H1 (cell line): ENCODE data around the gene MBP. TPM values are rescaled to one million over a fixed set of nuclear protein-coding genes. Genes with fewer than 3 reads are reported as not detected.

ENCODE experiments used
- CTCF ChIA-PET: fragments of 300-600 bp; sonication (Branson Sonifier 250); formaldehyde crosslinking; loops from one replicate; lab custom pipeline; 2021; ENCODE audit not compliant: partially characterized antibody; lab: Charles Lee
- POLR2A ChIA-PET: fragments of 300-600 bp; sonication (Branson Sonifier 250); formaldehyde crosslinking; loops from one replicate; lab custom pipeline; 2021; ENCODE audit warnings: inconsistent platforms; ENCODE audit not compliant: partially characterized antibody; lab: Charles Lee
- DNase-seq, 2 experiments: peaks; one replicate each; pipeline versions ENCODE4 v3.0.0 to v3.0.0-alpha.2; 2010 to 2022; ENCODE audit warnings: low spot score in 2 of 2, low read depth in 1 of 2, mixed read lengths in 1 of 2
- FAIRE-seq: peaks from 2 replicates; lab custom pipeline; 2011; peaks lifted over from hg19 to GRCh38; lab: Jason Lieb, UNC
- H2AFZ ChIP-seq: 2 replicates; pipeline ENCODE4 v1.8.1; 2012; ENCODE audit warnings: low read length, inconsistent platforms
- H2AK5ac ChIP-seq: 2 replicates; pipeline ENCODE4 v1.6.1; 2013; ENCODE audit warnings: low read depth, low read length
- H2BK120ac ChIP-seq: replicated peaks from 2 replicates; pipeline ENCODE3; 2013; ENCODE audit warnings: low read depth, low read length, inconsistent platforms
- H2BK12ac ChIP-seq: 2 replicates; pipeline ENCODE4 v1.6.1; 2013; ENCODE audit warnings: low read depth, low read length
- H2BK15ac ChIP-seq: 2 replicates; pipeline ENCODE4 v1.6.1; 2013; ENCODE audit warnings: low read length
- H2BK20ac ChIP-seq: 2 replicates; pipeline ENCODE4 v1.6.1; 2013; ENCODE audit warnings: low read length
- H2BK5ac ChIP-seq: 2 replicates; pipeline ENCODE4 v1.6.1; 2013; ENCODE audit warnings: low read depth, low read length
- H3K14ac ChIP-seq: 2 replicates; pipeline ENCODE4 v1.6.1; 2013; ENCODE audit warnings: inconsistent platforms; ENCODE audit not compliant: insufficient read length
- H3K18ac ChIP-seq: 2 replicates; pipeline ENCODE4 v1.6.1; 2013; ENCODE audit warnings: low read length; ENCODE audit errors: extremely low read depth
- H3K23ac ChIP-seq: 2 replicates; pipeline ENCODE4 v1.6.1; 2013; ENCODE audit warnings: inconsistent platforms; ENCODE audit not compliant: insufficient read length
- H3K23me2 ChIP-seq: 2 replicates; pipeline ENCODE4 v1.6.1; 2013; ENCODE audit warnings: low read depth, low read length
- H3K27ac ChIP-seq: 2 replicates; pipeline ENCODE4 v1.6.1; 2011; ENCODE audit warnings: low read depth, low read length, inconsistent platforms
- H3K27me3 ChIP-seq, 4 experiments: replicated peaks in 1 of 4; 1 replicate in 1 of 4; 2 replicates in 3 of 4; pipeline versions ENCODE4 v1.6.1 to v1.8.1; 2011 to 2013; ENCODE audit warnings: low read length in 3 of 4, mild to moderate bottlenecking in 3 of 4, inconsistent platforms in 2 of 4, mixed read lengths in 2 of 4, moderate library complexity in 1 of 4; ENCODE audit not compliant: control insufficient read depth in 3 of 4, insufficient read depth in 3 of 4; ENCODE audit errors: extremely low read depth in 1 of 4
- H3K36me3 ChIP-seq, 4 experiments: 2 replicates each; pipeline versions ENCODE4 v1.6.1 to v1.8.1; 2011 to 2013; ENCODE audit warnings: mild to moderate bottlenecking in 4 of 4, low read length in 3 of 4, moderate library complexity in 2 of 4, control low read depth in 1 of 4, inconsistent platforms in 1 of 4; ENCODE audit not compliant: insufficient read depth in 4 of 4, control insufficient read depth in 2 of 4
- H3K4ac ChIP-seq: replicated peaks from 2 replicates; pipeline ENCODE3; 2013; ENCODE audit warnings: low read length, low read depth, mixed read lengths, inconsistent platforms; ENCODE audit not compliant: insufficient read length
- H3K4me1 ChIP-seq, 4 experiments: replicated peaks in 1 of 4; 1 replicate in 1 of 4; 2 replicates in 3 of 4; pipeline versions ENCODE4 v1.6.1 to v1.8.1; 2011 to 2013; ENCODE audit warnings: low read length in 3 of 4, inconsistent platforms in 2 of 4, mixed read lengths in 1 of 4; ENCODE audit not compliant: insufficient read depth in 4 of 4, control insufficient read depth in 3 of 4
- H3K4me2 ChIP-seq, 2 experiments: 2 replicates each; pipeline versions ENCODE4 v1.6.1 to v1.8.1; 2011 to 2013; ENCODE audit warnings: low read depth in 2 of 2, low read length in 2 of 2, control low read depth in 1 of 2, inconsistent platforms in 1 of 2, mild to moderate bottlenecking in 1 of 2; ENCODE audit not compliant: insufficient read depth in 1 of 2
- H3K4me3 ChIP-seq, 4 experiments: fragments of 200-600, 300-600 bp in 1 of 4; sonication (generic), shearing (Covaris generic), sonication (Bioruptor Twin) in 1 of 4; 2 replicates each; pipeline versions ENCODE4 v1.5.1 to v1.8.1; 2011 to 2016; ENCODE audit warnings: low read length in 4 of 4, low read depth in 3 of 4, control low read depth in 2 of 4, inconsistent platforms in 2 of 4, mild to moderate bottlenecking in 2 of 4, mixed read lengths in 1 of 4, moderate library complexity in 1 of 4; ENCODE audit not compliant: insufficient read depth in 2 of 4; ENCODE audit errors: extremely low read depth in 1 of 4
- H3K56ac ChIP-seq: replicated peaks from 2 replicates; pipeline ENCODE3; 2013; ENCODE audit warnings: low read depth, mild to moderate bottlenecking, mixed read lengths, low read length, inconsistent platforms; ENCODE audit not compliant: insufficient read length
- H3K79me1 ChIP-seq: 2 replicates; pipeline ENCODE4 v1.6.1; 2013; ENCODE audit warnings: low read depth, low read length, control low read depth
- H3K79me2 ChIP-seq, 2 experiments: 2 replicates each; pipeline versions ENCODE4 v1.6.1 to v1.8.1; 2012 to 2013; ENCODE audit warnings: low read length in 2 of 2, mild to moderate bottlenecking in 2 of 2, inconsistent platforms in 1 of 2; ENCODE audit not compliant: insufficient read depth in 2 of 2, control insufficient read depth in 1 of 2
- H3K9ac ChIP-seq, 4 experiments: replicated peaks in 1 of 4; 1 replicate in 1 of 4; 2 replicates in 3 of 4; pipeline versions ENCODE4 v1.6.1 to v1.8.1; 2011 to 2013; ENCODE audit warnings: low read depth in 3 of 4, low read length in 3 of 4, control low read depth in 2 of 4, mild to moderate bottlenecking in 2 of 4, moderate library complexity in 2 of 4, inconsistent platforms in 1 of 4; ENCODE audit errors: extremely low read depth in 1 of 4
- H3K9me3 ChIP-seq, 2 experiments: 2 replicates each; pipeline versions ENCODE4 v1.6.1 to v1.8.1; 2012 to 2013; ENCODE audit warnings: mild to moderate bottlenecking in 2 of 2, moderate library complexity in 2 of 2, control low read depth in 1 of 2, inconsistent platforms in 1 of 2, low read depth in 1 of 2, low read length in 1 of 2, mixed read lengths in 1 of 2; ENCODE audit not compliant: insufficient read depth in 2 of 2
- H4K20me1 ChIP-seq, 2 experiments: replicated peaks in 1 of 2; 2 replicates each; pipeline versions ENCODE3 to v1.8.1; 2011 to 2013; ENCODE audit warnings: inconsistent platforms in 2 of 2, low read length in 2 of 2, mild to moderate bottlenecking in 1 of 2; ENCODE audit not compliant: insufficient read depth in 2 of 2, control insufficient read depth in 1 of 2
- H4K5ac ChIP-seq: 2 replicates; pipeline ENCODE4 v1.6.1; 2013; ENCODE audit warnings: low read length, low read depth, mixed read lengths, inconsistent platforms; ENCODE audit not compliant: insufficient read length
- H4K8ac ChIP-seq: 2 replicates; pipeline ENCODE4 v1.8.0; 2013; ENCODE audit warnings: mild to moderate bottlenecking, moderate library complexity, low read length, inconsistent platforms; ENCODE audit not compliant: insufficient read depth; ENCODE audit errors: extremely low read depth
- H4K91ac ChIP-seq: replicated peaks from 2 replicates; pipeline ENCODE3; 2013; ENCODE audit warnings: low read length, mixed read lengths, inconsistent platforms; ENCODE audit not compliant: insufficient read length
- BACH1 ChIP-seq: IDR thresholded peaks from 2 replicates; pipeline ENCODE4 v1.6.1; 2012; ENCODE audit warnings: low read length, improper control_type of control experiment
- BCL11A ChIP-seq, 2 experiments: IDR thresholded peaks; one replicate each; pipeline ENCODE4 v1.6.1; 2011; ENCODE audit warnings: low read depth in 2 of 2, low read length in 2 of 2, mild to moderate bottlenecking in 2 of 2
- EZH2 ChIP-seq: fragments of 200-600 bp; sonication (generic); IDR thresholded peaks from 2 replicates; pipeline ENCODE4 v1.7.1; 2012; ENCODE audit warnings: low read depth, mild to moderate bottlenecking, moderate library complexity, low read length, inconsistent platforms; ENCODE audit not compliant: severe bottlenecking
- GABPA ChIP-seq: IDR thresholded peaks from 2 replicates; pipeline ENCODE4 v1.6.1; 2011; ENCODE audit warnings: mild to moderate bottlenecking, low read length, moderate library complexity, borderline replicate concordance; ENCODE audit not compliant: insufficient read depth
- KDM4A ChIP-seq: IDR thresholded peaks from one replicate; pipeline ENCODE4 v1.7.1; 2012; ENCODE audit warnings: low read depth, mild to moderate bottlenecking, moderate library complexity, low read length, inconsistent platforms; ENCODE audit not compliant: severe bottlenecking
- NRF1 ChIP-seq: IDR thresholded peaks from 2 replicates; pipeline ENCODE4 v1.6.1; 2011; ENCODE audit warnings: mild to moderate bottlenecking, low read depth, low read length, improper control_type of control experiment
- SAP30 ChIP-seq: fragments of 300-600 bp; sonication (generic); IDR thresholded peaks from 2 replicates; pipeline ENCODE4 v1.7.1; 2012; ENCODE audit warnings: low read length, moderate library complexity, mild to moderate bottlenecking, inconsistent platforms; ENCODE audit not compliant: insufficient read depth, insufficient replicate concordance
- SIRT6 ChIP-seq: IDR thresholded peaks from one replicate; pipeline ENCODE4 v1.7.1; 2012; ENCODE audit warnings: low read length, inconsistent platforms
- SP1 ChIP-seq: IDR thresholded peaks from 2 replicates; pipeline ENCODE4 v1.6.1; 2011; ENCODE audit warnings: low read depth, low read length
- SRF ChIP-seq: IDR thresholded peaks from 2 replicates; pipeline ENCODE4 v1.6.1; 2011; ENCODE audit warnings: mild to moderate bottlenecking, low read depth, low read length, moderate library complexity
- TEAD4 ChIP-seq: IDR thresholded peaks from 2 replicates; pipeline ENCODE4 v1.6.1; 2012; ENCODE audit warnings: low read depth, low read length, inconsistent platforms, mixed read lengths
- WGBS, 2 experiments: shearing (Covaris generic) in 1 of 2; methylation state at CpG; one replicate each; pipeline versions ENCODE4 v1.1.6 to v1.1.7; 2013 to 2015; ENCODE audit warnings: low lambda C conversion rate in 2 of 2, mixed read lengths in 2 of 2, inconsistent platforms in 1 of 2, low coverage in 1 of 2, missing lambda C conversion rate in 1 of 2; ENCODE audit not compliant: insufficient replicate concordance in 2 of 2, insufficient coverage in 1 of 2, insufficient read length in 1 of 2; ENCODE audit errors: extremely low coverage in 1 of 2, missing lambda C conversion rate in 1 of 2; 5-methylcytosine and 5-hydroxymethylcytosine counted together
- polyA plus RNA-seq, 7 experiments: library from polyadenylated mRNA; depleted of rRNA in 3 of 7; stranded (reverse) in 5 of 7; unstranded in 2 of 7; fragments of >200 nt in 5 of 7; fragments of 200-250 nt in 2 of 7; gene quantifications; 1 replicate in 5 of 7; 2 replicates in 1 of 7; 4 replicates in 1 of 7; pipeline versions ENCODE4 v1.2.1 to v1.2.3, GENCODE V29; 2011 to 2013; ENCODE audit warnings: missing spikeins in 2 of 7, mixed read lengths in 2 of 7
- total RNA-seq: library from RNA; stranded (reverse); fragmentation: NEBNext Ultra II Directional; extraction: Animal tissue kit (Norgen Biotek cat#: 25700); gene quantifications from 2 replicates; pipeline ENCODE4 v1.2.1, GENCODE V29; 2021
- TF ChIP-seq, protein P1 (sequence below): IDR thresholded peaks from 2 replicates; pipeline ENCODE4 v1.6.1; 2012; ENCODE audit warnings: inconsistent platforms
- TF ChIP-seq, protein P2 (sequence below): IDR thresholded peaks from 2 replicates; pipeline ENCODE4 v1.6.1; 2012; ENCODE audit warnings: inconsistent platforms

The MBP gene
- total and polyA plus RNA-seq, 2 of the 8 experiments (the other 6 are each of a cell fraction or from before 2014, with no cell fraction given): 7.7 to 19.2 TPM

DNA sequence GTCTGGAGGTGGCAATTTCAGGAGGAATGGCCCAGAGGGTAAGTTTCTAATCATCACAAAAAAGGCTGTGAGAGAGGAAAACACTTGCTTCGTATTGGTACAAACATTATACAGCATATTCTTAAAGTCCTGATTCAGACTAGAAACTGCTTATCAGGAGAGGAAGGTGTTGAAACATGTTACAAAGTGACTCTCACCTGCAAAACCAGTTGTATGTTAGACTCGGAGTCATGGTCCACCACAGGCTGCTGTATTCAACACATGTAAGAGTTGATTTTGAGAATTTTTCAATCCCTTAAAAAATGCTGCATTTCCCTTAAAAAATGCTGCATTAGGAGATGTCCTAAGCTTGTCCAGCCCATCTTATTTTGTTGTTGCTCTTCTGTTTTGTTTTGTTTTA is 61.5 kb downstream of the MBP start:
- TF ChIP-seq EZH2: no peak
- TF ChIP-seq GABPA: no peak
- TF ChIP-seq SRF: no peak
- TF ChIP-seq SP1: no peak
- no peak for TF ChIP-seq TEAD4
- no peak for TF ChIP-seq KDM4A
- no peak for TF ChIP-seq BCL11A (IDR thresholded peaks at IDR 0.05; ENCODE audit: low read depth in 2 of 2, low read length in 2 of 2)
- TF ChIP-seq, protein P1, sequence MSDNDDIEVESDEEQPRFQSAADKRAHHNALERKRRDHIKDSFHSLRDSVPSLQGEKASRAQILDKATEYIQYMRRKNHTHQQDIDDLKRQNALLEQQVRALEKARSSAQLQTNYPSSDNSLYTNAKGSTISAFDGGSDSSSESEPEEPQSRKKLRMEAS: no peak
- no peak for TF ChIP-seq SIRT6
- TF ChIP-seq, protein P2, sequence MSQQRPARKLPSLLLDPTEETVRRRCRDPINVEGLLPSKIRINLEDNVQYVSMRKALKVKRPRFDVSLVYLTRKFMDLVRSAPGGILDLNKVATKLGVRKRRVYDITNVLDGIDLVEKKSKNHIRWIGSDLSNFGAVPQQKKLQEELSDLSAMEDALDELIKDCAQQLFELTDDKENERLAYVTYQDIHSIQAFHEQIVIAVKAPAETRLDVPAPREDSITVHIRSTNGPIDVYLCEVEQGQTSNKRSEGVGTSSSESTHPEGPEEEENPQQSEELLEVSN: no peak
- no peak for TF ChIP-seq BACH1
- no peak for TF ChIP-seq SAP30
- TF ChIP-seq NRF1: no peak
- Histone ChIP-seq H2BK20ac (no peak overlapping the region), H2BK12ac (no peak overlapping the region), H3K56ac (no peak overlapping the region), H2BK5ac (no peak overlapping the region), H4K20me1 (peaks cover 0 to 4% of the 10 kb centered on the region in 2 experiments), H4K91ac (no peak overlapping the region), H3K27ac (no peak overlapping the region), H3K79me2 (no peaks in the 10 kb centered on the region), H2AK5ac (no peak overlapping the region), H3K4me1 (peaks cover 0 to 6% (median 2%) of the 10 kb centered on the region in 4 experiments; a peak in 4 of 7 replicates), H3K4me3 (no peak overlapping the region), H3K9ac (no peak overlapping the region), H2BK15ac (no peak overlapping the region), H4K8ac (no peak overlapping the region), H3K18ac (no peak overlapping the region), H3K79me1 (no peaks in the 10 kb centered on the region; the same call in 1 of the 2 replicates), H3K23me2 (no peaks in the 10 kb centered on the region), H3K27me3 (no peaks in the 10 kb centered on the region), H3K4ac (no peak overlapping the region), H3K4me2 (no peak overlapping the region), H2BK120ac (no peak overlapping the region), H3K23ac (no peak overlapping the region), H4K5ac (no peak overlapping the region), H3K36me3 (no peaks in the 10 kb centered on the region), H3K9me3 (no peaks in the 10 kb centered on the region), H3K14ac (no peak overlapping the region), H2AFZ (no peak overlapping the region)
- CTCF ChIA-PET: interaction anchor here (1.3 to 3.2 kb wide), 3 partner anchors 9 to 72 kb away, joined by 4 to 18 read pairs (median 5); no protein-coding TSS in a partner anchor
- 86% methylated on average over 2 of the region's 2 CpGs; no CpG with 5 or more reads in 1 of the 2 experiments for WGBS, 2 experiments
- FAIRE-seq: no peak
- no peak for DNase-seq
- POLR2A ChIA-PET: no interaction called here
